Activated naive CD8-positive, alpha-beta T cell treated with anti-CD3 and anti-CD28 coated beads, Interleukin-2, amount 10 ng/mL, durations not matched to agents 7 days and 5 days (primary cell): ENCODE results near the gene FOXN4. TPM values are rescaled to one million over a fixed set of nuclear protein-coding genes. Genes with fewer than 3 reads are reported as not detected.

Source experiments
- ATAC-seq: fragments of 150-1000 bp; cut with Tn5 transposase; one replicate; pipeline ENCODE4 v1.10.0; 2021; ENCODE audit warnings: low read depth, moderate library complexity
- POLR2A ChIA-PET: fragments of 350-600 bp; sonication (Branson Sonifier 250); formaldehyde crosslinking; loops from one replicate; lab custom pipeline; 2021; ENCODE audit warnings: antibody characterized with exemption; lab: Charles Lee
- DNase-seq: peaks from one replicate; pipeline ENCODE4 v3.0.0; 2021
- H3K27ac Mint-ChIP-seq: one replicate; pipeline ENCODE4 v1.8.0; 2022; ENCODE audit warnings: mild to moderate bottlenecking, mixed read lengths
- H3K27me3 Mint-ChIP-seq: one replicate; pipeline ENCODE4 v1.8.0; 2022; ENCODE audit warnings: mild to moderate bottlenecking, moderate library complexity, mixed read lengths
- H3K36me3 Mint-ChIP-seq: one replicate; pipeline ENCODE4 v1.8.0; 2021; ENCODE audit warnings: mild to moderate bottlenecking, mixed read lengths
- H3K4me1 Mint-ChIP-seq: one replicate; pipeline ENCODE4 v1.8.0; 2021; ENCODE audit warnings: mixed read lengths
- H3K4me3 Mint-ChIP-seq: one replicate; pipeline ENCODE4 v1.8.0; 2022; ENCODE audit warnings: mild to moderate bottlenecking, moderate library complexity, mixed read lengths
- H3K9me3 Mint-ChIP-seq: one replicate; pipeline ENCODE4 v1.8.0; 2021; ENCODE audit warnings: mixed read lengths
- total RNA-seq, 2 experiments: library from RNA; stranded (reverse); gene quantifications; one replicate each; pipeline ENCODE4 v1.2.3, GENCODE V29; 2021

FOXN4 gene
- total RNA-seq = not detected

GRCh38 chr12:109308534-109309380 is at the start of gene FOXN4:
Gene FOXN4 (minus strand): TSS chr12:109309284. CDS start chr12:109308321, 963 bp downstream.
- DNase-seq (no peak), ATAC-seq (no peak)
- Mint-ChIP-seq H3K36me3 (no peaks in the 10 kb centered on the region), H3K4me3 (peak within 1 kb of the TSS; percentile 78), H3K9me3 (no peaks in the 10 kb centered on the region), H3K27ac (no peak within 1 kb of the TSS), H3K27me3 (peaks cover 64% of the 10 kb centered on the region), H3K4me1 (peaks cover 9% of the 10 kb centered on the region)
- POLR2A ChIA-PET = no interaction called here

- H3K9me3 Mint-ChIP-seq = no peaks in the 10 kb centered on the region
- H3K27ac Mint-ChIP-seq = no peak overlapping the region
- no peak for ATAC-seq
- POLR2A ChIA-PET = no interaction called here
- H3K36me3 Mint-ChIP-seq = no peaks in the 10 kb centered on the region
- DNase-seq = no peak
- peaks cover 42% of the 10 kb centered on the region for H3K27me3 Mint-ChIP-seq
- H3K4me3 Mint-ChIP-seq = peak overlapping the region; percentile 28
- no peaks in the 10 kb centered on the region for H3K4me1 Mint-ChIP-seq
Measured at GRCh38 chr12:109358154-109358869, 49.2 kb upstream of the FOXN4 start.

GRCh38 chr12:109357032-109357431 is 47.9 kb upstream of the FOXN4 start:
- POLR2A ChIA-PET = no interaction called here
- no peak overlapping the region for H3K4me3 Mint-ChIP-seq
- peaks cover 41% of the 10 kb centered on the region for H3K27me3 Mint-ChIP-seq
- no peak overlapping the region for H3K27ac Mint-ChIP-seq
- H3K36me3 Mint-ChIP-seq = no peaks in the 10 kb centered on the region
- no peaks in the 10 kb centered on the region for H3K9me3 Mint-ChIP-seq
- DNase-seq (no peak), ATAC-seq (no peak)
- H3K4me1 Mint-ChIP-seq = no peaks in the 10 kb centered on the region

- no peak for ATAC-seq
- POLR2A ChIA-PET = no interaction called here
- Mint-ChIP-seq H3K4me1 (no peaks in the 10 kb centered on the region), H3K9me3 (no peaks in the 10 kb centered on the region), H3K27me3 (peaks cover 38% of the 10 kb centered on the region), H3K4me3 (no peak overlapping the region), H3K36me3 (no peaks in the 10 kb centered on the region), H3K27ac (no peak overlapping the region)
- no peak for DNase-seq
Measured at GRCh38 chr12:109356577-109356976, 47.5 kb upstream of the FOXN4 start.

GRCh38 chr12:109352184-109352583 is 43.1 kb upstream of the FOXN4 start:
- Mint-ChIP-seq H3K4me1 (no peaks in the 10 kb centered on the region), H3K36me3 (no peaks in the 10 kb centered on the region), H3K4me3 (no peak overlapping the region), H3K9me3 (no peaks in the 10 kb centered on the region), H3K27me3 (peaks cover 29% of the 10 kb centered on the region), H3K27ac (no peak overlapping the region)
- POLR2A ChIA-PET = no interaction called here
- ATAC-seq = no peak
- no peak for DNase-seq

GRCh38 chr12:109347589-109347988 is 38.5 kb upstream of the FOXN4 start, which contains the start of gene MYO1H:
Gene MYO1H (plus strand): TSS chr12:109347900. CDS start chr12:109347961, 61 bp downstream.
- POLR2A ChIA-PET = no interaction called here
- no peak for DNase-seq
- Mint-ChIP-seq H3K4me1 (no peaks in the 10 kb centered on the region), H3K9me3 (peaks cover 1% of the 10 kb centered on the region), H3K36me3 (no peaks in the 10 kb centered on the region), H3K4me3 (no peak within 1 kb of the TSS), H3K27me3 (peaks cover 24% of the 10 kb centered on the region), H3K27ac (no peak within 1 kb of the TSS)
- no peak for ATAC-seq

GRCh38 chr12:109346920-109347319 is 37.8 kb upstream of the FOXN4 start:
- H3K27ac Mint-ChIP-seq = no peak overlapping the region

GRCh38 chr12:109345428-109345827 is 36.3 kb upstream of the FOXN4 start:
- no peak overlapping the region for H3K27ac Mint-ChIP-seq
- ATAC-seq = no peak
- no peaks in the 10 kb centered on the region for H3K4me1 Mint-ChIP-seq
- H3K4me3 Mint-ChIP-seq = no peak overlapping the region
- H3K27me3 Mint-ChIP-seq = peaks cover 26% of the 10 kb centered on the region
- DNase-seq = no peak
- POLR2A ChIA-PET = no interaction called here
- peaks cover 1% of the 10 kb centered on the region for H3K9me3 Mint-ChIP-seq
- H3K36me3 Mint-ChIP-seq = no peaks in the 10 kb centered on the region

More at GRCh38 chr12:109346920-109347319, 37.8 kb upstream of the FOXN4 start:
- no peaks in the 10 kb centered on the region for H3K4me1 Mint-ChIP-seq
- peaks cover 24% of the 10 kb centered on the region for H3K27me3 Mint-ChIP-seq
- no peaks in the 10 kb centered on the region for H3K36me3 Mint-ChIP-seq
- POLR2A ChIA-PET = no interaction called here
- DNase-seq = no peak
- no peak for ATAC-seq
- no peak overlapping the region for H3K4me3 Mint-ChIP-seq
- peaks cover 1% of the 10 kb centered on the region for H3K9me3 Mint-ChIP-seq

- ATAC-seq (no peak), DNase-seq (no peak)
- POLR2A ChIA-PET = no interaction called here
- Mint-ChIP-seq H3K4me3 (no peak overlapping the region), H3K36me3 (no peaks in the 10 kb centered on the region), H3K27ac (no peak overlapping the region), H3K27me3 (peaks cover 37% of the 10 kb centered on the region), H3K4me1 (no peaks in the 10 kb centered on the region), H3K9me3 (peaks cover 1% of the 10 kb centered on the region)
Measured at GRCh38 chr12:109343677-109344076, 34.6 kb upstream of the FOXN4 start.

- Mint-ChIP-seq H3K4me1 (no peaks in the 10 kb centered on the region), H3K36me3 (no peaks in the 10 kb centered on the region), H3K27me3 (peaks cover 31% of the 10 kb centered on the region), H3K9me3 (no peaks in the 10 kb centered on the region), H3K27ac (no peak overlapping the region), H3K4me3 (no peak overlapping the region)
- DNase-seq = no peak
- ATAC-seq = no peak
- POLR2A ChIA-PET = no interaction called here
Measured at GRCh38 chr12:109336593-109336992, 27.5 kb upstream of the FOXN4 start.

GRCh38 chr12:109334887-109335286 is 25.8 kb upstream of the FOXN4 start:
- Mint-ChIP-seq H3K4me1 (no peaks in the 10 kb centered on the region), H3K4me3 (no peak overlapping the region), H3K27ac (no peak overlapping the region), H3K9me3 (no peaks in the 10 kb centered on the region), H3K27me3 (peaks cover 23% of the 10 kb centered on the region), H3K36me3 (no peaks in the 10 kb centered on the region)
- POLR2A ChIA-PET = no interaction called here
- ATAC-seq = no peak
- no peak for DNase-seq

- no peak for ATAC-seq
- no peaks in the 10 kb centered on the region for H3K9me3 Mint-ChIP-seq
- no peak for DNase-seq
- no peaks in the 10 kb centered on the region for H3K36me3 Mint-ChIP-seq
- H3K4me3 Mint-ChIP-seq = no peak overlapping the region
- H3K4me1 Mint-ChIP-seq = no peaks in the 10 kb centered on the region
- peaks cover 12% of the 10 kb centered on the region for H3K27me3 Mint-ChIP-seq
- no peak overlapping the region for H3K27ac Mint-ChIP-seq
- POLR2A ChIA-PET = no interaction called here
Measured at GRCh38 chr12:109331301-109331952, 22.3 kb upstream of the FOXN4 start.
